RKO (cell line): Measurements from ENCODE around the gene ACAA1.
"Not testable (repeated sequence)": the region's sequence is repeated elsewhere in the genome, so short reads cannot be mapped to it uniquely, and the experiment has no call there.

Experiments used
- DNase-seq: peaks from one replicate; pipeline ENCODE4 v3.0.0-alpha.2; 2016; ENCODE audit warnings: low spot score

The ACAA1 gene

DNA sequence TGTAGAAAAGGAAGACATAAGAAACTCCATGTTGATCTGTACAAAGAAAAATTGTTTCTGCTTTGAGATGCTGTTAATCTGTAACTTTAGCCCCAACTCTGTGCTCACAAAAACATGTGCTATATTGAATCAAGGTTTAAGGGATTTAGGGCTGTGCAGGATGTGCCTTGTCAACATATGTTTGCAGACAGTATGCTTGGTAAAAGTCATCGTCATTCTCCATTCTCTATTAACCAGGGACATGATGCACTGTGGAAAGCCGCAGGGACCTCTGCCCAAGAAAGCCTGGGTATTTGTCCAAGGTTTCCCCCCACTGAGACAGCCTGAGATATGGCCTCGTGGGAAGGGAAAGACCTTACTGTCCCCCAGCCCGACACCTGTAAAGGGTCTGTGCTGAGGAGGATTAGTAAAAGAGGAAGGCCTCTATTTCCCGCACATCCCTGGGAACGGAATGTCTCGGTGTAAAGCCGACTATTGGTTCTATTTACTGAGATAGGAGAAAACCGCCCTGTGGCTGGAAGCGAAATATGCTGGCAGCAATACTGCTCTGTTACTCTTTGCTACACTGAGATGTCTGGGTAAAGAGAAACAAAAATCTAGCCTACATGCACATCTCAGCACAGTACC lies 2.3 kb downstream of the ACAA1 start:
- not testable (repeated sequence) for DNase-seq

DNA sequence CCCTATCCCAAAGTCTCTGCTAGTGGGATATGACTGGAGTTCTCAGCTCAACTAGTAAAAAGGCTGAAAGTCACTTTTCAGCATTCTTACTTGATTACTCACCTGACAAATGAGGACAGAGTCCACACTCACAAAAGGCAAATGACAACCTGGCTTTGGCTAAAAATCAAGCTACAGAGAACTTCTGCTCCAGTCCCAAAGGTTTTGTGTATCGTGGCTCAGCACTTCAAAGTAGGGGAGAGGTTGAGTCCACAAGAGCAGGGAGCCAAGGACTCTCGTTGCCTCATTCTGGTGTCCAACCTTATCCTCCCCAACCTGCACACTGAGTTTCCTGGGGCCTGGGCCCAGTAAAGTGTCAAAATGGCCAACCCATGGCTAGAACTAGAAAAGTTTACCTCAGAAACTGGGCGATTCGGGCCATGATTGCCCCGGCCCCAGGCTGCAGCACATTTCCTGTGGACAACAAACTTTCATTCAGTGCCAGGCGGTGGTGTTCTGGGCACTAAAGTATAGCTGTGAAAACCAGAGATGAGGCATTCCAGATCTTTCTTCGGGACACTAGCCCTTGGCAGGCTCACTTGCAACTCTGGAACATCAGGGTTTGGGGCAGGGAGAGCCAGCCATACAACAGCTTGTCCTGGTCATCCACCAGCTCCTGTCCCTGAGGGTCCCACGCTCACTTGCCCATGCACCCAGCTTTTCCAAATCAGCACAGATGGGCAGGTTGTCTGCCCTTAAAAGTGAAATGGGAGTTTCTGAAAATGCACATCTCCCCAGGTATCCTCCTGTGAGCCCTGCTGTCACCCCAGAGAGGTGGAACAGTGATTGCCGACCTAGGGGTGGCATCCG lies 3.1 kb downstream of the ACAA1 start:
- peak; percentile 40 for DNase-seq

DNA sequence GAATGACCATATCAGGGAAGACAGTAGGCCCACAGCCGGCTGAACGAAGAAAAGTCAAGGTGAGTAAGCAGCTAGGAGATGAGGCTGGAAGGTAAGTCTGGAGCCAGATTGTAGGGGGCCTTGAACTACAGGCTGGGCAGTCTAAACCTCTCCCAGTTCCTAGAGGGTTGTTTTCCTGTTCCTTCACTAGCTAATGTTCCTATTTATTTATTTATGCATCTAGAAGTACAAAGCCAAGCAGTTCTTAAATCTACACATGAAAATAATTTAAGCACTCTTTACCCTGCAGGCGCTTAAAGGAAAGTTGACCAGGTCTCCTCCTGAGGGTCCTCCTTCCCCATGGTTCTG lies 3.7 kb downstream of the ACAA1 start:
- DNase-seq, result no peak

DNA sequence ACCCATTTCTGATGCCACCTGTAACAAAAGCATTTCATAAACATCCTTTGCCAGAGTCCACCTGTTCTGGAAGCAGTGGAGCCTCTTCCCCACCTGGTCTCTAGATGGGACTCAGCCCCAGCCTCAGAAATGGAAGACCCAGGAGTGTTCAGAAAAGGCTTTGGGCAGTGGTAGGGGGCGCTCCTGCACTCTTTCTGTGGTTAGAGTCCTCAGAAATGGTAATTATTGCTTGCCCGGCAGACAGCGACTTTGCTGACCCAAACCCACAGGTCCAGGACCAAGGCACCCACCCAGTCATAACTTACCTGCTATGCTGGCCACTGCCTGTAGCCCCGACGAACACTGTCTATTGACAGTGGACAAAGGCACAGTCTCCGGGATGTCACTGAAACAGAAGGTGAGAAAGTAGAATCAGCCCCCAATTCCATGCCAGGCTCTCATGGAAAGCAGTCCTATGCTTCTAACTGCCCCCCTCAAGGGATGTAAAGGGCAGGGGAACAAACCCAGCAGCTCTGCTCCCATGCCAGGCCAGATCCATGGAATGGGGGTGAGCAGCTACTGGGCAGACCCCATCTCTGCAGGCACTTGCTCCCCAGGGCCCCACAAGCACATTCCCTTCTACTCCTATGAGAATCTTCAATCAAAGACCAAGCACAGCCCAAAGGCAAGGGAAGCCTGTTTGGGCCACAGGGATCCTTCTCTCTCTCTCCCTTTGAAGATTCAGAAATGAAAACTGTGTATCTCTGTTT lies 5.1 kb downstream of the ACAA1 start:
- DNase-seq, result no peak

DNA sequence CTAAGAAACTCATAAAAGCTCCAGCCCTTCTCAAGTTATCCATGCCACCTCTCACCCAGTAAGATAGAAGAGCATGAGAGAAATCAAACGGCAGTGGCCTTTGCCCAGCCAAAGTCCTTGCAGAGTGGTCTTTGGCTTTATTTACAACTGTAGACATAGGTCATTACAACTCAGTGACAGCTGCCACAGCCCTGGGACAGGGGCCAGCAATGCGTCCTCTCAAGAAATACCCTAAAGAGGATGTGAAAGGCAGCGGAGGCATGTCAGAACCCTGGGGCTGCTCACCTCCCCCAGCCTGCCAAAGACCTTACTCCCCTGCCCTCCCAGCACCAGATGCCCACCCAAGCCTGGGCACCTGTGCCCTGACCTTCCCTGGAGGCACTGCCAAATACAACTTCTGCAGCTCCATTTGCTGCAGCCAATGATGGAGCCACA lies 6.3 kb downstream of the ACAA1 start:
- no peak for DNase-seq

DNA sequence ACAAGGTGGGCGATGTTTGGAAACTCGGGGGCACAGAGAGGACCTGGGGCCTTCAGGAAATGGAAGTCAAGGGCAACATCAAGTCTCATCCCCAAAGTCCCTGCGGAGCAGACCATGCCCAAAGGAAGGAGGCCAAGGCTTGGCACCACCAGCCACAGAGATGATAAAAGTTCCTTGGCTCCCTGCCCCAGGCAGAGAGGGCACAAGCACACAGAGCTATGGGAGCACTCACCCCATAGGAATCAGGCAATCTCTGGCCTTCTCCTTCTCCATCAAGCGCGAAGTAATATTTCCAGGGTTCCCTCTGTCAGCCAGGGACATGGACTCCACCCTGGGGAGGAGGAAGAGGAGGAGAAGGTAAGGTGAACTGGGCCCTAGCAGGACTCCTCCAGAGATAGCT lies 7.9 kb downstream of the ACAA1 start:
- DNase-seq, result no peak

DNA sequence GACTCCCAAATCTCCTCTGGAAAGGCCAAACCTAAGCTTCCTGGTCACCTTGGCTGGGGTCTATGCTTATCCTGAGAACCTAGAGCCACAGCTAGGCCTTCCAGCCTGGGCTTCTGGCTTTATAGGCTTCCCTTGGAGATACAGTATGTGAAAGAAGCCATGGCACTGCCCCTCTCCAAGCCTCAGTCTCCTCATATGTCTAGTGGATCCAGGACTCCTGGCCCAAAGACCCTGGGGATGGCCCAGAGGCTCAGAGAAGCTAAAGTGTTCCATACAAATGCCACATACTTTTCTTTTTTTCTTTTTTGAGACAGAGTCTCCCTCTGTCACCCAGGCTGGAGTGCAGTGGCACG lies 8.6 kb downstream of the ACAA1 start:
- DNase-seq, result no peak

DNA sequence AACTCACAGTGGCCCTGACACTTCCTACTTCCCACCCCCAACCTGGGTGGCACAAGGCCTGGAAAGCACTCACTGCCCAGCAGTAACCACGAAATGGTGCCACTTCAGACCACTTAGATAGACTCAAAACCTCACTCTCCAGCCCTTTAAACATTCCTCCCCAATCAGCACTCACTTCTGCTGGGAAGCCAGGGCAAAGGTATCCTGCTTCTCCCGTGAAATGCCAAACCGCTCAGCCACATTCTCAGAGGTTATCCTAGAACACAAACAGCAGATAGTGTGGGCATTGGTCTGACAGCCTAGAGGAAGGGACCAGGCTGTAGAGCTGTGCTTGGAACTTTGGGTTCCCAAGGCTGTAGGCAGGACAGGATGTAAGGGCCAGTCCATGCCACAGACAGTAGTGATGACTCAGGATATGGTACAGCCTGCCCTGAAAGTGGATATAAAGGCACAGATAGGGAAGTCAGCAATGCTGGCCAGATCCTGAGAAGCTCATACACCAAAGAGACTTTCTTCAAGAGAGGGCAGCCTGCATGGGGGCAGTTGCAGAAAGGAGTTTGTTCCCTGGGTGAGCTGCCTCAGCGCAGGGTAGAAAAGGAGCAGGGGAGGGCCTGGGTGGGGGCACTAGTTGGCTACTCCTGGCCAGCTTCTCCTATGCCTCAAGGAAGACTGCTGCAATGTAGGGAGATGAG lies 9.2 kb downstream of the ACAA1 start:
- no peak for DNase-seq

DNA sequence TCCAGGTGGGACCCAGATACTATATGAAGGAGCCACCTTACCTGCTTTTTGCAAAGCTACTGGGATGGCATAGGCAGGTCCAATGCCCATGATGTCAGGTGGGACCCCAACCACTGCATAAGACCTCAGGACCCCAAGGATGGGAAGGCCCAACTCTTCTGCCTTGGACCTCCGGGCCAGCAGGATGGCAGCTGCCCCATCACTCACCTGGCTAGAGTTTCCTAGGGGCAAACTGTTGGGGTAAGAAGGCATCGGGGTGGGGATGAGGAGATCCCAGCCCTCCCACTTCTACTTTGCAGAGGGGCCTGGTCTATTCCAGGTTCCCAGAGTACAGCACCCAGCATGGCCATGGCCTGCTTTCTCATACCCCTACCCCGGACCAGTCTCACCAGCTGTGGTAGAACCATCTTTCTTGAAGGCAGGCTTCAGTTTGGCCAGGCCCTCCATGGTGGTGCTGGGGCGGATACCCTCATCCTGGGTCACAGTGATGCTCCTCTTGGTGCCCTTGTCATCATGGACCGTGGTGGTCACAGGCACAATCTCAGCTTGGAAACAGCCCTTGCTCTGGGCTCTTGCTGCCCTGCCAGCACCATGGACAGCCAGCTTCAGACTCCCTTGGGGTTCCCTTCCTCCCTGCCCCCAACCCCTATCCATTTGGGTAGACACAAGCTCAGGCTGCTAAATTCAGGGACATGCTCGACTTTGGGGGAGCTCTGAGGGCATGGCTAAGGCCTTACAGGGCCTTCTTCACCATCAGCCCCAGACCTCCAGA lies 10.6 kb downstream of the ACAA1 start:
- no peak for DNase-seq

DNA sequence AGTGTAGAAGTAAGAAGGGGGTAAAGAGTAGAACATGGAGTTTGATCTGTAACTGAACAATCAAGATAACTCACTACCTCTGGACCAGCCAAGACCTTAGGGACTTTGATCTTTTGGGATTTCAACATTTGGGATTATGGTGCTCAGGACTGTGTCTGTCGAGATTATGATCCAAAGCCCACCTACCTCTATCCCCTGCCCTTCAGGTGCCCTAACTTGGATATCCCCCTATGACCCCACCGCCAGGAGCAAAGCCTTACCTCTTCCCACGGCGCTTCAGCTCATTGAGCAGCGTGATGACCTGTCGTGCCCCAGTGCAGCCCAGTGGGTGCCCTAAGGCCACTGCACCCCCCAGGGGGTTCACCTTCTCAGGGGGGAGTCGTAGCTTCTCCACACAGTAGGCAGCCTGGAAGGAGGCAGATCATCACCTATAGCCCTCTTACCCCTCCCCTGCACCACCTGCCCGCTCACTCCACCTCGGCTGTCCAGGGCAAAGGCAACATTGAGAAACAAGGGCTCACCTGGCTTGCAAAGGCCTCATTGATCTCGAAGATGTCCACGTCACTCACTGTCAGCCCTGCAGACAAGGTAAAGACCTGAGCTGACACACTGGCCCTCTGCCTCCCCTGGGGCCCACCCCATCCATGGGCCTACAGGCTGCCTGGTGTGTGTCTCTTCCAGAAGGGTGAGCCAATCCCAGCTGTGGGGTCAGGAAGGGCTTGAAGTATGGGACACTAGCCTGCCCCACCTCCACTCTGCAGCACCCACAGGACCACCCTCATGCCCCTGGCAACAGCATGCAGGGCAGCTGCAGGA lies 11.4 kb downstream of the ACAA1 start:
- no peak for DNase-seq

DNA sequence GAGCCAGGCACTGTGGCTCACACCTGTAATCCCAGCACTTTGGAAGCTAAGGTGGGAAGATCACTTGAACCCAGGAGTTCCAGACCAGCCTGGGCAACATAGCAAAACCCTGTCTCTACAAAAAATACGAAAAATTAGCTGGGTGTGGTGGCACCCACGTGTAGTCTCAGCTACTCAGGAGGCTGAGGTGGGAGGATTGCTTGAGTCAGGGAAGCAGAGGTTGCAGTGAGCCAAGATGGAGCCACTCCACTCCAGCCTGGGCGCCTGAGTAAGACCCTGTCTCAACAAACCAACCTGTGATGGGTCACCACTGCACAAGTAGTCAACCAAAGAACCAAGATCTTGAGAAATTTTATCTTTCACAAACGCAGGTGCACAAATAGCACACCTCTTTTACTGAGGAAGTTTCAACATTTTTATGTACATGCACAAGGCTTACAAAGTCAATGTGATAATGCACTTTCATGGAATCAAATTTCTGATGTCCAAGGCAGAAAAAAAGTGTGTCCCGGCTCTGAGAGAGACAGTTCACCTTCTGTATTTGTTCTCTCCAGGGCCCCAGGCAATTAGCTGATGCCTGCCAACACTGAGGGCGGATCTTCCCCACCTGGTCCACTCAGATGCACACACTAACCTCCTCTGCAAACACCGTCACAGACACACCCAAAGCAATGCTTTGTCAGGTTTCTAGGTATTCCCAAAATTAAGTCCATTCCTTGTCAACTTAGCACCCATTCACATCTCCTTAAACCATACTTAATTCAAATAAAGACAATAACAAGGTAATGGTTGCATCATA lies 12.4 kb downstream of the ACAA1 start:
- no peak for DNase-seq

DNA sequence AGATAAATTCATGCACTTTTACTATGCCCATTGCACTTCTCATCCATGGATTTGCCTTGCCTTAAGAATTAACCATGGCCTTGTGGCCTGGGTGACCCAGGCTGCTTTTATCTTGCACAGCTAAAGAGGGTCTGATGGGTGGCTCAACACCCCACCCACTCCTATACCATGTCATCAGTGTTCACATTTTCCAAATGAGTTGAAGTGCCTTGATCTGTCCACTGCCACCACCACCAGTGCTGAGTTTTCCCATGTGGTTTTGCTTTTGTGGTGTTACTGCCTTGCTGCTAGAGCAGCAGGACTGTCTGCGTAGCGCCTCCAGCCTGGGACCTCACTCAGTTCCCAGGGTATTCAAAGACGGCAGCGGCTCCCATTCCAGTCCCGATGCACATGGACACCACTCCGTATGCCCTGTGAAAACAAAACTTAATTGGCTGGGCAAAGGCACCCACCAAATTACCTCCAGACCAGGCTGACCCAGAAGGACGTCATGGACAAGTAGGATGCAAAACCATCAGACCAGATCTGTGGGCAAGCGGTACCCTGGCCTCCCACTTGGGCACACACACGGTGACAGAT lies 14.1 kb downstream of the ACAA1 start:
- no peak for DNase-seq

DNA sequence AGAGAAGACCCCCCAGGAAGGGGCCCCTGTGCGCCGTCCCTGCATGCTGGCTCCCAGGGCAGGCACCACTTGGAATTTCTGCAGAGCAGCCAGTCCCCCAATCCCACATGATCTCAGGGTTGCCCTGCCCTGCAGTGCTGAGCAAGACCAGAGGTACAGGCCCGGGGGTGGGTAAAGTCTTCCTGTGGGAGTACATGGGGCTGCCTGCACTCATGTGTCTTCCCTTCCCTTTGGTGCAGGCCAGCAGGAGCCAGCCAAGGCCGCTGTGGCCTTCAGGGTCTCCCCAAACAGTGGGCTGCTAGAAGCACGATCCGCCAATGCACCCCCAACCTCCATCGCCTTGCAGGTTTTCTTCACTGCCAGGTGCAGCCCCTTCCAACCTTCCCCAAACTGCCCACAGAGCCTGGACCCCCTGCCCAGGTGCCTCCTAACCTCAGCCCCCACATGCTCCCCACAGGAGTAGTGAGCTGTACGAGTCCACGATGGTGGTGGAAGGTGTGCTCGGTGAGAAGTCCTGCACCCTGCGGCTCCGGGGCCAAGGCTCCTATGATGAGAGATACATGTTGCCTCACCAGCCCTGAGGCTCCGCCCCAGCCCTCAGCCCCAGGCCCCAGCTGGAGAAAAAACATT lies 15.0 kb downstream of the ACAA1 start:
- no peak for DNase-seq

DNA sequence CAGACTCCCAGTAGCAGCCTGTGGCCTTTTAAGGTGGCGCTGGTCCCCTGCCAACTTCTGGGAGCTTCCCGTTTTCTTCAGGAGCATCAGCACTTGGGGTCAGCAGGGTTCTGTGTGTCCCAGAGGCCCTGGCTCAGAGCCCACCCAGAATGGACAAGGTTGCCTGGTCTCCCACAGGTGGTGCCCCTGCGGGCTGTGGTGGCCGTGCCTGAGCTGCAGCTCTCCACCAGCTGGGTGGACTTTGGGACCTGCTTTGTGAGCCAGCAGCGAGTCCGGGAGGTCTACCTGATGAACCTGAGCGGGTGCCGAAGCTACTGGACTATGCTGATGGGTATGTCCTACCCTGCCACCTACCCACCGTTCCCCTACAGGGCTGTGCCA lies 15.5 kb downstream of the ACAA1 start:
- DNase-seq, result no peak

DNA sequence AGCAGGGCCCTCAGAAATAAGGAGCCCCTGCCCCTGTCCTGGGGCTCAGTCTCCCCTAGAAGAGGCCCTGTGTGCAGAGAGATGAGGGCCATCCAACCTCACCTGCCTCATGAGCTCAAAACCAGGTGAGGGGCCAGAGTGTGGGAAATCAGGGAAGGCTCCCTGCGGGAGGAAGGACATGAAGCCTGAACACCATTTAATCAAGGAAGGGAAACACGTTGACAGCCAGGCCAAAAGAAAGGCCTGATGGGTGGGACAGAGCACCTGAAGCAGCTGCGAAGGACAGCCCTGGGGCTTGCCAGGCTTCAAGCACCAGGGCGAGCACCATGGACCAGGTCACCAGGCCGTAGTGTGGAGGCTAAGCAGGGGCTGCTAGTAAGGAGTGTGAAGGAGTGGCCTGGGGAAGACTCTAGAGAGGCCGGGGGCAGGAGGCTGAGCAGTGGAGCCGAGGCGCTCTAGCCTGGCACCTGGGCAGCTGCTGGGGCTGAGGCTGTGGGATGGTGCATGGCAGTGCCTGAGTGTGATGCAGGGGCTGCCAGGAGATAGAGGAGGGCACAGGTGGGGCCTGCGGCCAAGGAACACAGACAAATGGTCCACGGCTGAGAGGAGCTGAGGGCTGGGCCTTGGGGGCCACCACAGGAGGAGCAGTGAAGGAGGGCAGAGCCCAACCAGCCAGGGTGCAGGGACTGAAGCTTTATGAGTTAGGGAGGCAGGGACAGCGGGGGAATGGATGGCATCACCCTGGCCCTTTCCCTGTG lies 16.1 kb downstream of the ACAA1 start:
- DNase-seq, result no peak

DNA sequence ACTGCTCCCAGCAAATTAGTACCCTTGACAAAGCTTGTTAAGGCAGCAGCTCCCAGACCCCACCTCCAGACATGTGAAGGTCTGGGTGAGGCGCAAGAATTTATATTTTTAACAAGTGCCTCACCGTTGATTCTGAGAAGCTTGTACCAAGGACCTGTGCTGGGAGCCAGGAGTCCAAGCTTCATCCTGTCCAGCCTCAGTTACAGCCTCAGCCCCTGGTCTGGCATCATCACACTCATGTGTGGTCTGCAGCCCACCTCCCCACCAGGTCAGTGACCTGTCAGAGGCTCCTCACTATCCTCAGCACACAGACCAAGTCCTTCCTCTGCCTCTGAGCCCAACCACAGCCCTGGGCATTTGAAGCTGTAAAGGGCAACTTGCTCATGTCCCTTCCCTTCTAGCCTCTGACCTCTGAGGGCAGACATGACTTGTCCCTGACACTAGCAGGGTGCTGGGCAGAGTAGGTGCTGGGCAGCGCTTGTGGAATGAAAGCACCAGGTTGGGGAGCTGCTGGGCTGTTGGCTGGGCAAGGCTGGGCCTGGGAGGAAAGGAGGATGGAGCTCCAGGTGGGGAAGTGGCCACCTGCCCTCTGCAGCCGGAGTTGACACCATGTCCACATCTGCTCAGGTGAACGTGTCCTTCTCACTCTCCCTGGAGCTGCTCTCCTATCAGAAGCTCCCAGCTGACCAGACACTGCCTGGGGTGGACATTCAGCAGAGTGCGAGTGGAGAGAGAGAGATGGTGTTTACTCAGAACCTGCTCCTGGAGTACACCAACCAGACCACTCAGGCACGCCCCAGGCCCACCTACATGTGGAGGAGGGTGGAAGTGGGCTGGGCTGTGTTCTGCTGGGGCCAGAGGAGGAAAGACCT lies 16.9 kb downstream of the ACAA1 start:
- DNase-seq, result no peak

DNA sequence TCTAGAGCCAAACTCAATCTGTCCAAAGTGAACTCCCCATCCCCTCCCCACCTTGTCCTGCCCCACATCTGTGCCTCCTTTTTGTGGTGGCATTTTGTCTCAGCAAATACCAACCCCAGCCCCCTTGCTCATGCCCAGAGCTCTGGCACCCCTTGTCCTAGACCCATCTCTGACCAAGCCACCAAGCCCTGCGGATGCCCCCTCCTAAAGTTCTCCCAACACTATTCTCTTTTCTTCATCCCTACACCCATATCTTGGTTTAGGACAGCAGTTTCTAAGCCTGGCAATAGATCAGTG lies 17.7 kb downstream of the ACAA1 start:
- no peak for DNase-seq
